ENCODE results near the gene RETN. TPM values are rescaled to one million over a fixed set of nuclear protein-coding genes. Genes with fewer than 3 reads are reported as not detected.

Gene RETN
- total and polyA plus RNA-seq, 2 of the 8 experiments (the other 6 are each of a cell fraction or from before 2014, with no cell fraction given), result not detected

DNA sequence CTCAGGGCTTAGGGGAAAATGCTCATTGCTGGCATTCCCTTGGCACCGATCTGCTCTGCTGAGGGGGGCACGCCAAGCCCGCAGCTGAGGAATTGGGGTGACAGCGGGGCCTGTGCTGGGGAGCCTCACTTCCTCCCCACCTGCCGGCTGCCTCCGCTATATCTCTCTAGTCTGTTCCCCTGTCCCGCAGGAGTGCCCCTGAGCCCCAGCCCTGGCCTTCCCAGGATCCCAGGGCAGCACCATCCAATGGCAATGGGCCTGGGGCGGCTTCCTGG lies 22.5 kb upstream of the RETN start (continued):
- TF ChIP-seq, protein P1, sequence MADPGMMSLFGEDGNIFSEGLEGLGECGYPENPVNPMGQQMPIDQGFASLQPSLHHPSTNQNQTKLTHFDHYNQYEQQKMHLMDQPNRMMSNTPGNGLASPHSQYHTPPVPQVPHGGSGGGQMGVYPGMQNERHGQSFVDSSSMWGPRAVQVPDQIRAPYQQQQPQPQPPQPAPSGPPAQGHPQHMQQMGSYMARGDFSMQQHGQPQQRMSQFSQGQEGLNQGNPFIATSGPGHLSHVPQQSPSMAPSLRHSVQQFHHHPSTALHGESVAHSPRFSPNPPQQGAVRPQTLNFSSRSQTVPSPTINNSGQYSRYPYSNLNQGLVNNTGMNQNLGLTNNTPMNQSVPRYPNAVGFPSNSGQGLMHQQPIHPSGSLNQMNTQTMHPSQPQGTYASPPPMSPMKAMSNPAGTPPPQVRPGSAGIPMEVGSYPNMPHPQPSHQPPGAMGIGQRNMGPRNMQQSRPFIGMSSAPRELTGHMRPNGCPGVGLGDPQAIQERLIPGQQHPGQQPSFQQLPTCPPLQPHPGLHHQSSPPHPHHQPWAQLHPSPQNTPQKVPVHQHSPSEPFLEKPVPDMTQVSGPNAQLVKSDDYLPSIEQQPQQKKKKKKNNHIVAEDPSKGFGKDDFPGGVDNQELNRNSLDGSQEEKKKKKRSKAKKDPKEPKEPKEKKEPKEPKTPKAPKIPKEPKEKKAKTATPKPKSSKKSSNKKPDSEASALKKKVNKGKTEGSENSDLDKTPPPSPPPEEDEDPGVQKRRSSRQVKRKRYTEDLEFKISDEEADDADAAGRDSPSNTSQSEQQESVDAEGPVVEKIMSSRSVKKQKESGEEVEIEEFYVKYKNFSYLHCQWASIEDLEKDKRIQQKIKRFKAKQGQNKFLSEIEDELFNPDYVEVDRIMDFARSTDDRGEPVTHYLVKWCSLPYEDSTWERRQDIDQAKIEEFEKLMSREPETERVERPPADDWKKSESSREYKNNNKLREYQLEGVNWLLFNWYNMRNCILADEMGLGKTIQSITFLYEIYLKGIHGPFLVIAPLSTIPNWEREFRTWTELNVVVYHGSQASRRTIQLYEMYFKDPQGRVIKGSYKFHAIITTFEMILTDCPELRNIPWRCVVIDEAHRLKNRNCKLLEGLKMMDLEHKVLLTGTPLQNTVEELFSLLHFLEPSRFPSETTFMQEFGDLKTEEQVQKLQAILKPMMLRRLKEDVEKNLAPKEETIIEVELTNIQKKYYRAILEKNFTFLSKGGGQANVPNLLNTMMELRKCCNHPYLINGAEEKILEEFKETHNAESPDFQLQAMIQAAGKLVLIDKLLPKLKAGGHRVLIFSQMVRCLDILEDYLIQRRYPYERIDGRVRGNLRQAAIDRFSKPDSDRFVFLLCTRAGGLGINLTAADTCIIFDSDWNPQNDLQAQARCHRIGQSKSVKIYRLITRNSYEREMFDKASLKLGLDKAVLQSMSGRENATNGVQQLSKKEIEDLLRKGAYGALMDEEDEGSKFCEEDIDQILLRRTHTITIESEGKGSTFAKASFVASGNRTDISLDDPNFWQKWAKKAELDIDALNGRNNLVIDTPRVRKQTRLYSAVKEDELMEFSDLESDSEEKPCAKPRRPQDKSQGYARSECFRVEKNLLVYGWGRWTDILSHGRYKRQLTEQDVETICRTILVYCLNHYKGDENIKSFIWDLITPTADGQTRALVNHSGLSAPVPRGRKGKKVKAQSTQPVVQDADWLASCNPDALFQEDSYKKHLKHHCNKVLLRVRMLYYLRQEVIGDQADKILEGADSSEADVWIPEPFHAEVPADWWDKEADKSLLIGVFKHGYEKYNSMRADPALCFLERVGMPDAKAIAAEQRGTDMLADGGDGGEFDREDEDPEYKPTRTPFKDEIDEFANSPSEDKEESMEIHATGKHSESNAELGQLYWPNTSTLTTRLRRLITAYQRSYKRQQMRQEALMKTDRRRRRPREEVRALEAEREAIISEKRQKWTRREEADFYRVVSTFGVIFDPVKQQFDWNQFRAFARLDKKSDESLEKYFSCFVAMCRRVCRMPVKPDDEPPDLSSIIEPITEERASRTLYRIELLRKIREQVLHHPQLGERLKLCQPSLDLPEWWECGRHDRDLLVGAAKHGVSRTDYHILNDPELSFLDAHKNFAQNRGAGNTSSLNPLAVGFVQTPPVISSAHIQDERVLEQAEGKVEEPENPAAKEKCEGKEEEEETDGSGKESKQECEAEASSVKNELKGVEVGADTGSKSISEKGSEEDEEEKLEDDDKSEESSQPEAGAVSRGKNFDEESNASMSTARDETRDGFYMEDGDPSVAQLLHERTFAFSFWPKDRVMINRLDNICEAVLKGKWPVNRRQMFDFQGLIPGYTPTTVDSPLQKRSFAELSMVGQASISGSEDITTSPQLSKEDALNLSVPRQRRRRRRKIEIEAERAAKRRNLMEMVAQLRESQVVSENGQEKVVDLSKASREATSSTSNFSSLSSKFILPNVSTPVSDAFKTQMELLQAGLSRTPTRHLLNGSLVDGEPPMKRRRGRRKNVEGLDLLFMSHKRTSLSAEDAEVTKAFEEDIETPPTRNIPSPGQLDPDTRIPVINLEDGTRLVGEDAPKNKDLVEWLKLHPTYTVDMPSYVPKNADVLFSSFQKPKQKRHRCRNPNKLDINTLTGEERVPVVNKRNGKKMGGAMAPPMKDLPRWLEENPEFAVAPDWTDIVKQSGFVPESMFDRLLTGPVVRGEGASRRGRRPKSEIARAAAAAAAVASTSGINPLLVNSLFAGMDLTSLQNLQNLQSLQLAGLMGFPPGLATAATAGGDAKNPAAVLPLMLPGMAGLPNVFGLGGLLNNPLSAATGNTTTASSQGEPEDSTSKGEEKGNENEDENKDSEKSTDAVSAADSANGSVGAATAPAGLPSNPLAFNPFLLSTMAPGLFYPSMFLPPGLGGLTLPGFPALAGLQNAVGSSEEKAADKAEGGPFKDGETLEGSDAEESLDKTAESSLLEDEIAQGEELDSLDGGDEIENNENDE (IDR thresholded peaks at IDR 0.05; ENCODE audit: insufficient replicate concordance, low read length), result no peak
- TF ChIP-seq EZH2 (IDR thresholded peaks at IDR 0.05; ENCODE audit: low read depth, low read length, severe bottlenecking) (no peak), BACH1 (IDR thresholded peaks at IDR 0.05; ENCODE audit: low read length) (no peak), BRCA1 (IDR thresholded peaks at IDR 0.05; ENCODE audit: low read depth, low read length) (no peak)

Measured in H1 (cell line).